Effector memory CD4-positive, alpha-beta T cell (primary cell): ENCODE measurements around the gene ASTN2.

ENCODE experiments used
- DNase-seq, 3 donors: peaks; one replicate each; pipeline ENCODE4 v3.0.0-alpha.2; 2020
- H3K27ac ChIP-seq: 2 replicates; pipeline ENCODE4 v1.7.0; 2013; ENCODE audit warnings: mild to moderate bottlenecking, low read length, moderate library complexity; ENCODE audit not compliant: insufficient read depth, poor library complexity, severe bottlenecking
- H3K27me3 ChIP-seq: replicated peaks from 2 replicates; pipeline ENCODE4 v1.7.0; 2013; ENCODE audit warnings: mild to moderate bottlenecking, low read length; ENCODE audit not compliant: insufficient read depth, control insufficient read depth, poor library complexity, severe bottlenecking
- H3K36me3 ChIP-seq: 2 replicates; pipeline ENCODE4 v1.7.0; 2013; ENCODE audit warnings: mild to moderate bottlenecking, low read length, moderate library complexity; ENCODE audit not compliant: control insufficient read depth, insufficient read depth
- H3K4me1 ChIP-seq: 2 replicates; pipeline ENCODE4 v1.7.0; 2013; ENCODE audit warnings: low read length, mild to moderate bottlenecking; ENCODE audit not compliant: control insufficient read depth, insufficient read depth, poor library complexity, severe bottlenecking
- H3K4me3 ChIP-seq: 2 replicates; pipeline ENCODE4 v1.7.0; 2013; ENCODE audit warnings: low read length, low read depth, mild to moderate bottlenecking; ENCODE audit not compliant: insufficient read depth, poor library complexity, severe bottlenecking
- H3K9me3 ChIP-seq: 2 replicates; pipeline ENCODE4 v1.7.0; 2013; ENCODE audit warnings: mild to moderate bottlenecking, low read length, moderate library complexity; ENCODE audit not compliant: control insufficient read depth

The ASTN2 gene

DNA sequence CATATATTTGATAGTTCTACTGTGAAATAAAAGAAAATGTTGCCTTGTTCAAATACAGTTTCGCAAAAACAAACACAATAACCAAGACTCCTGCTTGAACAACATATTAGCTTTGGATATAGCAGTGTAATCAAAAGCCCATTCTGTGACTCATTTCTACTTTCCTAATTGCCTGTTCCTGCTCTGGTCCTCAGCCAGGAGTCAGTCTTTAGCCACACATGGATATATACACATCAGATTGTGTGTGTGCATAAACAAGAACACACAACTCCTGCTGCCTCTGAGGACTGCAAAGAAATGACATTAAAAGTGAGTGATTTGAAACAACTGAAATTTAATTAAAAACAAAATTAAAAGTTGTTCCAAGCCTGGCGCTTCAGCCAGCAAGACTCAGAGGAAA is 393.0 kb downstream of the ASTN2 start:
- H3K4me1 ChIP-seq = no peaks in the 10 kb centered on the region
- H3K36me3 ChIP-seq = no peaks in the 10 kb centered on the region
- H3K27ac ChIP-seq = no peak overlapping the region
- no peak for DNase-seq
- no peak overlapping the region for H3K4me3 ChIP-seq
- no peaks in the 10 kb centered on the region for H3K27me3 ChIP-seq
- H3K9me3 ChIP-seq = no peaks in the 10 kb centered on the region

DNA sequence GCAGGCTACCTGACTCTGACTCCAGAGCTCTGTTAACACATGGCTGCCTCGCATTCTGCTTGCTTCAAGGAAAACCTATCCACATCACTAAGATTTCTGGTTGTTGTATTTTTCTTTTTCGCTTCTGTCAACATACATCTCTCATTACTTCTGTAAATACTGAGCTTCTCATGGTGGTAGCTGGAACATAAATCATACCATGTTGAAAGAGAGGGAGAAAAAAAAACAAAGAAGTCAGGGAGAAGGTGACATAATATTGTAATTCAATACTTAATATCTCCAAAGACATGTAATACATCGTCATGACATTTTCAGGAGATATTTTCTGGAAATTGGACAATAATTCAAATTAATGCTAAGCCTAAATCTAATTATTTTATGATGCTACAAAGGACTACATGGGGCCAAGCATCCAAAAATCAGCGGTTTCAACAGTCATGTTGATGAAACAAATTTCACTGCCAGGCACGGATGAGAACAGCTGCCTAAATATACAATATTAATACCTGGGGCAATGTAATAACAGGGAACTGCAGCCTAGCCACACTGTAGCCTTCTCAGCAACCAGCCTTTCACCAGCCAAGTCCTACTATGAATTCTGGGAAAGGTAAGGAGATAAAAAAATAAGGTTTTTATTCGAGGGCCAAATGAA is 395.8 kb downstream of the ASTN2 start:
- Histone ChIP-seq H3K36me3 (no peaks in the 10 kb centered on the region), H3K9me3 (no peaks in the 10 kb centered on the region), H3K27me3 (no peaks in the 10 kb centered on the region), H3K4me3 (no peak overlapping the region), H3K27ac (no peak overlapping the region), H3K4me1 (no peaks in the 10 kb centered on the region)
- DNase-seq = no peak

DNA sequence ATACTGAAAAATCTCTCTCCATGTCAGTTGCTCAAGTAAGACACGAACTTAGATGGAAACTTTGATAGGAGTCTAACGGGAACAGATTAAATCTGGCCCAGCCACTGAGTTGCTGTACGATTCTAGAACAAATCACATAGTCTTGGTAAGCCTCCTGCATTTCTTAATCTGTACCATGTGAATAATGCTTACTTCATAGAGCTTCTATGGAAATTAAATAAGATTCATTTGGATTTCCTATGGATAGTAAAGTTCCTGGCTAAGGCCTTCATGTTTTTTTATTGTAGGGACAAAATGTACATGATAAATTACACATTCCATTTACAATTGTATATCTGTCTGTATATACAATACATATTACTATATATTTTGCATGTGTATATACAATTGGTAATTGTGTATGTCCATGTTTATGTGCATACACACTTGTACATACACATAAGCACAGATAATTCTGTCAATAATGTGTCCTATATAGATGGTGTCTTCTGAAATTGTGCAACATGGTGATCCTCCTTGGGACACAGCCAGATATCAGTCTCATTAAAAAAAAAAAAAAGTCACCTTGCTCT is 397.4 kb downstream of the ASTN2 start:
- Histone ChIP-seq H3K4me1 (no peaks in the 10 kb centered on the region), H3K36me3 (no peaks in the 10 kb centered on the region), H3K27me3 (no peaks in the 10 kb centered on the region), H3K4me3 (no peak overlapping the region), H3K27ac (no peak overlapping the region), H3K9me3 (no peaks in the 10 kb centered on the region)
- no peak for DNase-seq

DNA sequence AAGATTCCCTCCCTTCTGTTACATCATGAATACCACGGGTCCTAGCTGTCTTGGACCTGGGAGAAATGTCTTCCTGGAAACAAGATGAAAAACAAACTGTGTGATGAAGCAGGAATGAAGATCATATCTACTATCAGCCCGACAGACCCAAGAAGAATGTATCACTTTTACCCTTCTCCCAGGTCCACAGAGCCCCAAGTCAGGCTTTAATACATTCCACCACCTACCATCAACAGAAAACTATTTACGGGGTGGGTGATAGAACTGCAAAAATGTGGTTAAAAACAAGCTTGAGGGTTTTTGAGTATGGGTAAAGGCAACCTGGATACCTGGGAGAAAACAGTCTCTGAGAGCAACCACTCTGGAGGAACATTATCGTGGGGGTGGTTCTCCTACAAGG is 400.8 kb downstream of the ASTN2 start:
- H3K9me3 ChIP-seq = no peaks in the 10 kb centered on the region
- H3K36me3 ChIP-seq = no peaks in the 10 kb centered on the region
- H3K4me1 ChIP-seq = no peaks in the 10 kb centered on the region
- H3K4me3 ChIP-seq = no peak overlapping the region
- no peak for DNase-seq
- no peak overlapping the region for H3K27ac ChIP-seq
- H3K27me3 ChIP-seq = no peaks in the 10 kb centered on the region

DNA sequence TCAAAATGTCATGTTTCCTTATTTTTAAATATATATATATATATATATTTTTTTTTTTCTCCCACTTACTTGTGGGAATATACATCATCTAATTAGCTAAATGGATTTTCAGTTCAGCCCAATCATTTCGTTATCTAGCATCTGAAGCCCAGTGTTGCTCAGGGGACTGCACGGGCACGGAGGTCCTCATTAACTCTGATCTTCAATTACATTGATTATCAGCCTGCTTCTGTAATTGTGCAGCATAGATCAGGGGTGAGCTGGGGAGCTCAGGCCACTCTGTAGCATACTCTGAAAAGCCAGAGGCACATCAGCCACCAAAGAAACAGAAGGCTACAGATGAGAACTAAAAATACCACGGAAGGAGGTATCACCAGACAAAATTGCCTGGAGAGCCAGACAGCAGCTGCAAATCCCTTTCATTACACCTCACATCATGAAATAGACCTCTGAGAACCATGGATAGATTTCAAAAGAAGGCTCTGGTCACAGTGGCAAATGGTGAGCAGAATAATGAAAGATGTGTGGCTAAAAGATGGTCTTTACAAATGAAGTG is 401.3 kb downstream of the ASTN2 start:
- DNase-seq = no peak
- H3K4me3 ChIP-seq = no peak overlapping the region
- no peaks in the 10 kb centered on the region for H3K27me3 ChIP-seq
- H3K4me1 ChIP-seq = no peaks in the 10 kb centered on the region
- H3K27ac ChIP-seq = no peak overlapping the region
- H3K9me3 ChIP-seq = no peaks in the 10 kb centered on the region
- no peaks in the 10 kb centered on the region for H3K36me3 ChIP-seq

DNA sequence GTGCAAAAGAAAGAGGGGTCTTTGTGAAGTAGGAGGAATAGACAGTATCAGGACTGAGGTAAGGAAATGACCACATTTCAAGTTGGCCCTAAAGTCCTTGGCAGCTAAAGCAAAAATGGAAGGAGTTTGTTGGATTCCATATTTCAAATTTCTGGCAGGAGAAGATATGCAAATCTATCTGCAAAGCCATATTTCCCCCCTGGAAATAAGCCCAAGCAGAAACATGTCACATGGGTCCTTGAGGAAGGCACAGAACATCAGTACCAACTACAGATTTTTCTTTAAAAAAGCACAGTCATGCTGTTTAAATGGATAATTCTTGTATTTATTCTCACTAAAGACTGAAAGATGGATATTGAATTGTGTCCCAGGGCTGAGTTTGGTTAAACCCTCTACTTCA is 404.8 kb downstream of the ASTN2 start:
- Histone ChIP-seq H3K36me3 (no peaks in the 10 kb centered on the region), H3K27ac (no peak overlapping the region), H3K4me3 (no peak overlapping the region), H3K27me3 (no peaks in the 10 kb centered on the region), H3K4me1 (no peaks in the 10 kb centered on the region), H3K9me3 (no peaks in the 10 kb centered on the region)
- no peak for DNase-seq

DNA sequence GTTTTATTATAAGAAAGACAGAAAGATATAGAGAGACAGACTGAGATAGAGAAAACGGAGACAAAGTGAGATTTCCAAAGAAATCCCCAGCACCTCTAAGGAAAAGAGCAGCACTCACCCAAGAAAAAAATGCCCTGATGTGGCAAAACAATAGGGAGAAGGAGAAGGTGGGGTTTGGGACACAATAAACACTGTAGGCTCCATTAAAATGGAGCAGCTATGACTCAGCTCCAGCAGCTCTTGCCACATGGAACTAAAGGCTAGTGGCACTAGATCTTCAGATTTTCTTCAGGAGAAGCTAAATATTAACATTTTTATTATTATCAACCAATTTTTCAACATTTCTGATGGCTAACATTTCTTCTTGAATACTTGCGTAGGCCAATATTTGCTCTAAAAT is 406.0 kb downstream of the ASTN2 start:
- no peak for DNase-seq
- Histone ChIP-seq H3K27me3 (no peaks in the 10 kb centered on the region), H3K9me3 (no peaks in the 10 kb centered on the region), H3K4me1 (no peaks in the 10 kb centered on the region), H3K36me3 (no peaks in the 10 kb centered on the region), H3K27ac (no peak overlapping the region), H3K4me3 (no peak overlapping the region)

DNA sequence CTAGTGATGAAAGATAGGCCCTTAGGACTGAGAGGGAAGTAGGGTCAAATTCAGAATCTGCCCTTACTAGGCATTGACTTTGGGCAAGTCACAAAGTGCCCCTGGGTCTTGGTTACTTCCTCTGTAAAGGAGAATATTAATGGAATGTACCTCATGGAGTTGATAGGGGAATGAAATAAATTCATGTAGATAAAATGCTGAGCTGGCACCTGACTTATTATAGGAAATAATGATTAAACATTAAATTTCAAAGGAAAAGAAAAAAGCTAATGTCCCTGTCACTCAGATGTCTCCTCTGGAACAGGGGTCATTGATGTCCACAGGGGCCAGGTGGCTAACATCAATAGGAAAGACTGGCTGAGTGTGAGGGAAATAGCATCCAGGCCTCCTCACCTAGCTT is 406.4 kb downstream of the ASTN2 start:
- DNase-seq = no peak
- H3K4me1 ChIP-seq = no peaks in the 10 kb centered on the region
- H3K4me3 ChIP-seq = no peak overlapping the region
- H3K9me3 ChIP-seq = no peaks in the 10 kb centered on the region
- no peaks in the 10 kb centered on the region for H3K36me3 ChIP-seq
- no peaks in the 10 kb centered on the region for H3K27me3 ChIP-seq
- H3K27ac ChIP-seq = no peak overlapping the region

DNA sequence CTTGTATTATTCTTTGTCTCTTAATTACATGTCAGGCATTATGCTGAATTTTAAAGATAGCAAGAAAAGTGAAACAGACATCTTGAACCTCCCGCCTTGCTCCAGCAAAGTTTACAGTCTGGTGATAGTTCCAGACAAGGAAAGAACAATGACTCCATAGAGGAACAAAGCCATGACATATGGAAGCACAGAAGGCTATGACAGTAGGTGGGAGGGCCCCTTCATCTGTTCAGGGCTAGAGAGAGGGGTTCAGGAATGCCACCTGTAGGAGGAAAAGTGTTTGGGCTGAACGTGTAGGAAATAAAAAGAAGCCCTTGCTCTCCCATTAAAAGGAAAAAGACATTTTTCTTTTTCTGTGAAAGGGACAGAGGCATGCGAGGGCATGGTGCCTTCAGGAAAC is 412.2 kb downstream of the ASTN2 start:
- Histone ChIP-seq H3K4me3 (no peak overlapping the region), H3K27ac (no peak overlapping the region), H3K36me3 (no peaks in the 10 kb centered on the region), H3K4me1 (no peaks in the 10 kb centered on the region), H3K9me3 (no peaks in the 10 kb centered on the region), H3K27me3 (no peaks in the 10 kb centered on the region)
- DNase-seq = no peak

DNA sequence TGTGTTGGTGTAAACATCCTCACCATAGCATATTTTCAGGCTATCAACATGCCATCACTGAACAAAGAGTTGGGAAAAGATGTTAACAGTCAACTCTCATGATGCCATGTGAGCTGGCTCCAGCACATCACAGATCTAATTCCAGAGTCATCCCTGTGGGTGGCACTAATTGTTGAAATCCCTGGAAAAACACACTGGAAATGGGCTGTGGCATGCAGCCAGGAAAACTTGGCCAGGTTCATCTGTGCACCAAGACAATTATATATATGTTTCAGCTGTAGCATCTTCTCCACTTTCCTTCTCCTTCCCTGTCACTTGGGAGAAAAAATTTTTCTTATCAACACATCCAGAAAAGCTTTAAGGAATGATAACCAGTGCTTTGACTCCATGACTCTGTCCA is 414.0 kb downstream of the ASTN2 start:
- no peaks in the 10 kb centered on the region for H3K9me3 ChIP-seq

More for the DNA sequence above, 414.0 kb downstream of the ASTN2 start:
- H3K4me3 ChIP-seq = no peak overlapping the region
- no peaks in the 10 kb centered on the region for H3K4me1 ChIP-seq
- no peaks in the 10 kb centered on the region for H3K36me3 ChIP-seq
- no peaks in the 10 kb centered on the region for H3K27me3 ChIP-seq
- DNase-seq = no peak
- H3K27ac ChIP-seq = no peak overlapping the region
